NCI-H526 treated with DMSO at 0.1 percent for 48 hours (cell line): Measurements from ENCODE around the gene LIF.
"Not testable (repeated sequence)": the region's sequence is repeated elsewhere in the genome, so short reads cannot be mapped to it uniquely, and the experiment has no call there.

ENCODE experiments used
- DNase-seq: peaks from one replicate; lab custom pipeline; 2025; lab: John Stamatoyannopoulos, UW

LIF gene

DNA sequence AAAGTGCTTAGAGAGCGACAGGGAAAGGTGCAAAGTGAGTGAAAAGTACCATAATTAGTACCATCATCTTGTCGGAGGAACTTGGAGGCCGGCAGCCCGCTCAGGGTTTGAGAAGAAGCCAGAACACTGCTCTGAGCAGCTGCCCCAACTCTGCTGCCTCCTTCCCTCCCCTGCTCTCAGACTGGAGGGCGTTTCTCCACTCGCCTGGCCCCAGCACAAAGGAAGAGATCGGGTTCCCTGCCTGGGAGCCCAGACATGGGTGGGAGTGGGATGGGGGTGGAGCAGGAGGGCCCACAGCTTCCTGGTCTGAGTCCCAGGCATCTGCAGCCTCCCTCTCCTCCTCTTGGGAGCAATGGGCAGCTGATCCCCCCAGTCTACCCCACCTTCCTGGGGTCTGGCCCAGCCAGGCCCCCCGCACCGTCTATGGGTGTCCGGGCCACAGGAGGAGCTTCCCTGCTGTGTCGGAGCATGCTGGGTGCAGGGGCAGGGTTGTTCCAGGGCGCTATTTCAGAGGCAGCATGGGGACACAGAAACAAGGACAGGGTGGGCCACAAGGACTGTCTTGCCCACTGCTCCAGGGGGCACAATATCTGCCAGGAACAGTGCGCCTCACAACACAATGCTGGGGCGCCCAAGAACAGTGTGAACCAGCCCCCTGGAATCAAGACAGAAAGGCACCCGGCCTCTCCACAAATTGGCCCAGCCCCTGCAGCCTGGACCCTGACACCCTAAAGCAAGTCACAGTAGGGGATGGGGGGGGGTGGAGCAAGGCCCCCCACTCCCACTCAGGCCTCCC, 4.8 kb downstream of the LIF start:
- no peak for DNase-seq

DNA sequence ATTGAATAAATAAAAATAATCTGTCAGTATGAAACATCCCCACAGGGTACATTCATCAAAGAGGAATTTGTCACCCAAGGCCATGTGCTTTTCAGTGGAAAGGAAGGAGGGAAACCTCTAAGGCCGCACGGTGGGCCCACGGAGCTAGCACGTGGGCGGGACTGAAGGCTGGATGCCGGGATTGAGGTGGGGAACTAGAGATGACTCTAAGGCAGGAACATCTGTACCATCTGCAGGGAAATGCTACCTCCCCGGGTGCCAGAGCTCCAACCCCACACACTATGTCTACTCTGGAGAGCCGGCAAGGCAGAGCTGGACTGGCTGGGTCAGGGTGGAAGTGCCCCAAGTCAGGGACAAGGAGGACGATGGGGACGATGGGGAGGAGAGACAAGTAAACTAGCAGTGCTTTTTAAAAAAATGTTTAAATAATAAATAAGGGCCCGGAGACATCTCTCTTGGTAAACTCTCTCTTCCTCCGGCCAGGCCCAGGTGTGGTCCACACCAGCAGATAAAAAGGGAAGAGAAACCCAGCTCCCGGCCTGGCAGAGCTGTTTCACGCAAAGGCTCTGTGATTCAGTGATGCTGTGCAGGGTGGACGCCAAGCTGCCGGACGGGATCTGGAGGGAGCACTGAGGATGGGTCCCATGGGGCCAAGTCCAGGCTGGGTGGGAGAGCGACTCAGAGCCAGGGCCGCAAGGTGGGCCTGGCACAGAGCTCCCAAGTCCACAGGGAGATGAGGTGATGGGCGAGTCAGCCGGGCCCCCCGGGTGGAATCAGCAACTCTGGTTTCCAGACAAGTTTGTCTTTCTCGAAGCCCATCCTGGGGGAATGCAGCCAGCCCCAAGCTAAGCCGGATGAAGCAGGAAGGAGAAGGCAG, 5.8 kb downstream of the LIF start:
- no peak for DNase-seq

DNA sequence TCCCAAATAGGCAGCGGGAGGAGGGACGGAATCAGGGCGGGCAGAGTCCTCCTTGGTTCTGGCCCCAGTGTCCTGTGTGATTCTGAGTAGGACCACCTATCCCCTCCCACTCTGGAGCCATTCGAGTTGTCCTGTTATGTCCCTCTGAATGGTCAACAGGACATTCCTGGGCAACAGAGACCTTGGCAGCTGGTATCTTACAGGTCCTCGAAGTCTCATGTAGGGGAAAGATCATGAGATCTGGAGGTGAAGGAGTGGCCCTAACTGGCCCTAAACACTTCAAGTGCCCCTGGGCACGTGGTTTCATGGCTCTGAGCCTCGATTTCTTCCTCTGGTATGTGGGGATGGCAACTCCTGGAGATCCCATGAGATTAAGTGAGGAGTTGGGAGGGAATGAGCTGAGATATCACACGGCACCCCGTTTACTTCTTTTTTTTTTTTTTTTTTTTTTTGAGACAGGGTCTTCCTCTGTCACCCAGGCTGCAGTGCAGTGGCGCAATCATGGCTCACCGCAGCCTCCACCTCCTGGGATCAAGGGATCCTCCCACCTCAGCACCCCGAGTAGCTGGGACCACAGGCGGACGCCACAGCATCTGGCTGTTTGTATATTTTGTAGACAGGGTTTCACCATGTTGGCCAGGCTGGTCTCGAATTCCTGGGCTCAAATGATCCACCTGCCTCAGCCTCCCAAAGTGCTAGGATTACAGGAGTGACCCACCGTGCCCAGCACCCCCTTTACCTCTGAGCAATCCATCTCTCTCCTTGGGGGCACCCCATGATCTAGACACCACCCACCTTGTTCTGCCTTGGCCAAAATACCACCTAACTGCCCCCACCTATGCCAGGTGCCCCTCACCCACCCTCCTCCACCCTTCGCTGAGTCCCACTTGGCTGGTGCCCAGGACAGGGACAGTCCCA, 6.8 kb downstream of the LIF start:
- no peak for DNase-seq

DNA sequence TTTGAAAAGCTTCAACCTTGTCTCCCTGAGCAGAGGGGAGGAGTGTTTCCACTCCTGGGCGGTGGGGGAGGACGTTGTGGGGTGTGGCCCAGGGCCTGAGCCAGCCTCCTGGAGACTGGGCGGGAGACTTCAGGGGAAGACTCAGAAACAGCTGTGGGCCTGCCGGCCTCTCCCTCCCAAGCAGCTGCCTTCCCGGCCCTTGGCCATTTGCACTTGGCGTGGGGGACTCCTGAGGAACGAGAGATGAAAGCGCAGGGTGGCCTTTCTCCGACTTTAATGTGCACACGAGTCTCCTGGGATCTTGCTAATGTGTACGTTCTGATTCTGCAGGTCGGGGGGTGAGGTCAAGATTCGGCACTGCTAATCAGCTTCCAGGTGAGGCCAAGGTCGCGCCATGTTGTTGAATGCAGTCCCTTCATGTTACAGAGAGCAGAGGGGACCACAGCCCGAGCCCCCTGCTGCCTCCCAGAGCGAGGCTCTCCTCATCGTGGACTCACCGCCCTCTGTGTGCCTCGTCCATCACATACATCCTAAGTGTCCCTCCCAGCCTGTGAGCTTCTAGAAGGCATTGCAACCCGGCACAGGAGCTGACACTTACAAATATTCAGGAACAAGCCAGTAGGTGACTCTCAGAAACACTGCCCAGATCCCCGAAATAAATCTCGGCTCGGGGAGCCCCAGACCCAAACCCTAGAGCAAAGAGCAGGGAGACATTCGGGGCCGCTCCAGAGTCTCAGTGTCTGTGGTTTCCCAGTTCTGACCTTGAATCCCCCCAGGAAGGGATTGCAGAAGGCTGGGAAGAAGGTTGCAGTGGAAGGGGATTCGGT, 7.7 kb downstream of the LIF start:
- no peak for DNase-seq

DNA sequence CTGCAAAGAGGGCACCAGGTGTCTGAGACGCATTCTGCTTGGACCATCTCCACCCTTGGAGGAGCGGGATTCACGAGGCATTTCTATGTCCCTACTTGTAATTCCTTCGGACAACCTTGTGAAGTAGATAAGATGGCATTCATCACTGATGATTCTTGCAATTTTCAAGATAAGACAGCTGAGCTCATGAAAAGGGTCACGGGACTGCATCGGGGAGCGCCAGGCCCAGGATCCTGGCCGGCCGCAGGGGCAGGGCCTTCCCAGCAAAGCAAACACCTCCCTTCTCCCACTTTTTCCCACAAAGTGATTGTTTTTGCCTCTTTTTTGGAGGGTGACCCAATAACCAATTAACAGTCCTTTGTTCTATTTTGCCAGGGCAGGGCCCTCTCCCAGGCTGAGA, 8.4 kb downstream of the LIF start:
- no peak for DNase-seq

DNA sequence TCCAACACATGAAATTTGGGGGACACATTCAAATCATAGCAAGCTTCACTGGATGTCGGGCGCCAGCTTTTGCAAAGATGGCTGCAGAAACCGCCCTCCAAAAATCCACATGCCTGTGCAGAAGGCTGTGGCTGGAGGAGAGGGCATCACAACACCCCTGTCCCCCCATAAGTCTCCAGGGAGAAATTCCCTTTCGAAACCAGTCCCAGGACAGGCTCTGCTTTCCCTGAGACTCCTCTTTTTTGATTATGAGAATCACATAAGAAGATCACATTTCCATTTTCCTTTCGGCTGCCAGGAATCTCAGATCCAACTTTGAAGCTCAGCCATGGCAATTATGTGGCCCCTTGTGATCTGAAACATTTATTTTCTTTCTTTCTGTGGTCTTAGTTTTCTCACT, 9.7 kb downstream of the LIF start:
- no peak for DNase-seq

DNA sequence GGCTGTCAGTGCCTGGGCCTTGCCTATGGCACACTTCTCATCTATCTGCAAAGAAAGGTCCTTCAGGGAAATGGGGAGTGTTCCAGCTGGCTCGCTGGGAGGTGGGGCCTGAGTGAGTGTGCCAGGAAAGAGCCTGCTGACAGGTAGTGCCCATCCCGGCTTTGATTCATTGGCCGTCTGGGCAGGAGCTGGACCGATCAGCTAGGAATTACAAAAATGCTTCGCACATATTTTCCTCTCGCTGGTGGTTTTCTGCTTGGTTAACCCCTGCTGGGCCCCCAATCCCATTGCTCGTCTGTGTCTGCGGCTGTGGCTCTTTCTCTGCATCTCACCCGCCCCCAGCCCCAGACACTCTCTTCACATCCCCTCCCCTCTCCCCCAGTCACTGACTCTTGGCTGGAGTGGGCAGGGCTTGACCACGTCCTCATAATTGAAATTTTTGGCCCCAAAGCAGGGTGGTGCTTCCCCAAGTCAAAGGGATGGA, 10.8 kb downstream of the LIF start:
- DNase-seq = no peak

DNA sequence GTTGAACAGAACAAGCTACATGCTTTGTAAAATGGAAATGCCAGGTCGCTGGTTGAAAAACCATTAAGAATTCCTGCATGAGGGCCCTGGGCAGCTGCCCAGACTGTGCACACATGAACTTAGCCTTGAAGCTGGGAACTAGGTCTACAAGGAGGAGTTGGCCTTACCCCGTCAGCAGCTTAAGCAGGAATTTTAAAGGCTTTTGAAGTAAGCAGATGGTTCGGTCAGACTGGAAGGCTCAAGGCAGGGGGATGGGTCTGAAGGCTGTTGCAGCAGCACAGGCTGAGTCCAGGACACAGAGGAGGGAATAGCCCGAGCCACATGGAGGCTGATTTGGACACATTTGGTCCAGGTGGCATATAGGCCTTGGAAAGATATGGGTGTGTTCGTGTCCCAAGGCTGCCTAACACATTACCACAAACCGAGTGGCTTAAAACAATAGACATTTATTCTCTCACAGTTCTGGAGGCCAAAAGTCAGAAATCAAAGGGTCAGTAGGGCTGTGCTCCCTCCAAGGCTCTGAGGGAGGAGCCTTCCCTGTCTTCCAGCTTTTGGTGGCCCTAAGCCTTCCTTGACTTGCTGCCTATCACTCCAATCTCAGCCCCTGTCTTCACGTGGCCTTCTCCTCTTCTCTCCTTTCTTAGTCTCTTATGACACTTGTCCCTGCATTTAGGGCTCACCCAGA, 11.6 kb downstream of the LIF start:
- no peak for DNase-seq

DNA sequence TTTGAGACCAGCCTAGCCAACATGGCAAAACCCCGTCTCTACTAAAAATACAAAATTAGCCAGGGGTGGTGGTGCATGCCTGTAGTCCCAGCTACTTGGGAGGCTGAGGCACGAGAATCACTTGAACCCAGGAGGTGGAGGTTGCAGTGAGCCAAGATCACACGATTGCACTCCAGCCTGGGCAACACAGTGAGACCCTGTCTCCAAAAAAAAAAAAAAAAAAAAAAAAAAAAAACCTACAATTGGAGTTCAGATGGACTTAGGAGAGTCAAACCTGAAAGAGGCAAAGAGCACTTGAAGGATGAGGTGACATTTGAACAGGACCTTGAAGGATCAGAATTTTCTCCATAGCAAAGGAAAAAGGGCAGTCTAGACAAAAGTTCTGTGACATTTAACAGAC, 12.2 kb downstream of the LIF start:
- not testable (repeated sequence) for DNase-seq

DNA sequence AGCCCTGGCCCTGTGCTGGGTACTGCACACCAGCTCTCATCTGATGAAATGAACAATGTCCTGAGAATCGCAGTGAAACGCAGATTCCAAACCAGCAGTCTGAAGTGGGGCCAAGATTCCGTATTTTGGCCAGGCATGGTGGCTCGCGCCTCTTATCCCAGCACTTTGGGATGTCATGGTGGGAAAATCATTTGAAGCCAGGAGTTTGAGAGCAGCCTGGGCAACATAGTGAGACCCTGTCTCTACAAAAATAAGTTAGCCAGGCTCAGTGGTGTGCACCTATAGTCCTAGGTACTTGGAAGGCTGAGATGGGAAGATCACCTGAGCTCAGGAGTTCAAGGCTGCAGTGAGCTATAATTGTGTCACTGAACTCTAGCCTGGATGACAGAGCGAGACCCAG, 13.0 kb downstream of the LIF start:
- no peak for DNase-seq

DNA sequence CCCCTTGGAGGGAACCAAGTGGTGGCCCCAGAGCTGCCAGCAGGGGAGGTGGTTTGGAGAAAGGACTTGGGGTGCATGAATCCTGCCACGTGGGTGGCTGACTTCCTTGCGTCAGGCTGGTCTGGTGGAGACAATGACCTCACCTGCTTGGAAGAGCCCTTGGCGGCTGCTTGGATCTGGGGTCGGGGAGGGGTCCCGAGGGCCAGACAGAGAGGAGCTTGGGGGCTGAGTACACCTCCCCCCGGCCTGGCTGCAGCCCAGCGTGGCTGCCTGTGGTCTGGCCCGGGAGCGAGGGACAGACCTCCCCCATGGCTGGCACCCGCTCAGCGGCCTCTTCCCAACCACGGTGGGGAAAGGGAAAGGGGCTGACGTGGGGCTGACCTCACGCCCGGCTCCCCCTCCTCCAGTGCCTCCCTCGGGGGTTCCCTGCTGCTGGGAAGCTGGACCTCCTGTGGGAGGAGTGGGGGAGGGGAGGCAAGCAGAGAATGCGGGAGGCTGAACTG, 13.8 kb downstream of the LIF start:
- no peak for DNase-seq

DNA sequence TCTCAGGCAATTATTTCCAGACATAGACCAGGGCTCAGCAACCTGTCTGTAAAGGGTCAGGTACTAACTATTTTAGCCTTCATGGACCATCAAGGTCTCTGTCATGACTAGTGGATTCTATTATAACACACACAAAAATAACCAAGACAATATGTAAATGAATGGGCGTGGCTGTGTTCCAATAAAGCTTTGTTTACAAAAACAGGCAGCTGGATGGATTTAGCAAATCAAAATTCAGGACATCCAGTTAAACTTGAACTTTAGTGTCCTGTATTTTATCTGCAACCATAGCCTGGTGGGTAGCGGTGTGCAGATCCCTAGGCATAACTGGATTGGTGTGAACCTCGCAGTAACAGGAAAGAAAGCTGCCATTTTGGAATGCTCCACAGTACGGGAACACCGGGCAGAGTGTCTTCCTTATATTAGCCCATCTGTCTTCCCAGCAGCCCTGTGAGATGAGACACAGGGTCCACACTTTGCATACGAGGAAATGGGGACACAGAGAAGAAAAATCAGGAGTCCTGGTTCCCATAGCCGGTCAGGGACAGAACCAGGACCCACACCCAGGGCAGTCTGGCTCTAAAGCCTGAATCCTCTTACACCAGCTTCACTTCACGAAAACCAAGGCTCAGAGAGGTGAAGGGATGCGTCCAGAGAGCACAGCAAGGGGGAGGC, 15.6 kb downstream of the LIF start:
- no peak for DNase-seq

DNA sequence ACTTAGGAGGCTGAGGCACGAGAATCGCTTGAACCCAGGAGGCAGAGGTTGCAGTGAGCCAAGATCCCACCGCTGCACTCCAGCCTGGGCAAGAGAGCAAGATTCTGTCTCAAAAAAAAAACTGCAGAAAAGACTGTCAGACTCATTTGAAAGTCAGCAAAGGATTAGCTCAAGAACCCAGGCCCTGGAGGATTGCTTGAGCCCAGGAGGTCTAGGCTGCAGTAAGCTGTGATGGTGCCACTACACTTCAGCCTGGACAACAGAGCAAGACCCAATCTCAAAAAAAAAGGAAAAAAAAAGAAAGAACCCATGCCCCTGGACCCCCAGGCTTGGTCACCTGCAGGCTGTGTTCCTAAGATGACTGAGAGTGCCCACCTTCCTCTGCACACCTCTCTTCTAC, 16.2 kb downstream of the LIF start:
- DNase-seq = no peak

DNA sequence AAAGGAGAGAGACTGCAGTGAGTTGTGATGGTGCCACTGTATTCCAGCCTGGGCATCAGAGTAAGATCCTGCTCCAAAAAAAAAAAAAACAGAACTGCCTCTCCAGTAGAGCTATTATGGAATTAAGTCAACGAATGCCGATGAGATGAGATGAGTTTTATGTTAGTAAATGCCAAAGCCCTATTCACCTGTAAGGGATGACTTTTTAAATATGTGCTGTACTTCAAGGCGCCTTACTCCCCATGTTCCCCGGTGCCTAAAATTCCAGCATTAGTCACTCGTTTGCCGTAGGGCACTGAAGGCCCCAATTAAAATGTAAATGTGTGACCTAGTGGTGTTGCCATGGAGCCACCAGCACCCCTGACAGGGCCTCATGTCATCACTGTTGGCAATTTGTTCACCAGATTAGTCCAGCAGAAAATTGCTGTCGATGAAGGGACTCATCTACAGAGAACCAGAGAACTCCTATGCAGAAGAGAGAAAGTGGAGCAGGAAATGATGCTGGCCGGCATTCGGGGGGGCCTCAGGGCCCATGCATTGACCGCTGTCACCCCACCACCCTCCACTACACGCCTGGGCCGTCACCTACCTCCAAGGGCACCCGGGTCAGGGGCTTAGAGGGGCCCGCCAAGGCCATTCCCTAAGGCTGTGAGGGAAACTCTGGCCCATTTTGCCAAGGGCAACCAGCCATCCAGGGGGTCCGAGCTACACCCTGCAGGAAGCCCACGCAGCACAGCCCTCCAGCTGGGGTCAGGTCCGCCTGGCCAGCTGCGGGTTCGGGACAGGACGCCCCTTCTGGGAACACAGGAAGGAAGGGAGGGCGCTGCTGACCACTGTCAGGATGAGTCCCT, 17.8 kb downstream of the LIF start:
- no peak for DNase-seq

DNA sequence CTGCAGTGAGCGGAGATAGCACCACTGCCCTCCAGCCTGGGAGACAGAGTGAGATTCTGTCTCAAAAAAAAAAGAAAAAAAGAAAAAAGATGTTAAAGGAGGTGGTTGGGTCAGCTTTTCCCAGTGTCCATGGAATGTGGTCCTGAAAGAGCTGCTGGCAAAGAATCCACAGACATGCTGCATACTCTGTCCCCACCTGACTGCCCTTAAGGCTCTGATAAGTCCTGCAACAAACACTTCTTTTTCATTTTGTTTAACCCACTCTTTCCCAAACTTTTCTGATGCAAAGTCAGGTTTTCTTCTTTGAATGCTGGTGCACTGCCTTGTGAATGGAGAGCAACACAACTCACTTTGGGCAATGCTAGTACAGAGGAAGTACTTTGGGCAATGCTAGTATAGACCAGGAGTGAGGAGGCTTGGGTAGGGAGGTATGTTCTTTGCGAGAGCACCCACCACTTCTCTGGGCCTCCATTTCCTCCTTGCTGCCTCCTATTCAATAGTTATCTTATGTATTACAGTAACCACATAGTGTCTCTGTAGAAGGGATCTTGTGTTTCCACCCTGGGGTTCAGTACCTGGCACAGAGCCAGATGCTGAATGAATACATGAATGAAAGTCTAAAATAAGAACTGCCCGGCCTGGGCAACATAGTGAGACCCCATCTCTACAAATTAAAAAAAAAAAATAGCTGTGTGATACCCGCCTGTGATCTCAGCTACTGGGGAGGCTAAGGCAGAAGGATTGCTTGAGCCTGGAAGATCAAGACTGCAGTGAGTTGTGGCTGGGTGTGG, 18.9 kb downstream of the LIF start:
- DNase-seq = no peak

DNA sequence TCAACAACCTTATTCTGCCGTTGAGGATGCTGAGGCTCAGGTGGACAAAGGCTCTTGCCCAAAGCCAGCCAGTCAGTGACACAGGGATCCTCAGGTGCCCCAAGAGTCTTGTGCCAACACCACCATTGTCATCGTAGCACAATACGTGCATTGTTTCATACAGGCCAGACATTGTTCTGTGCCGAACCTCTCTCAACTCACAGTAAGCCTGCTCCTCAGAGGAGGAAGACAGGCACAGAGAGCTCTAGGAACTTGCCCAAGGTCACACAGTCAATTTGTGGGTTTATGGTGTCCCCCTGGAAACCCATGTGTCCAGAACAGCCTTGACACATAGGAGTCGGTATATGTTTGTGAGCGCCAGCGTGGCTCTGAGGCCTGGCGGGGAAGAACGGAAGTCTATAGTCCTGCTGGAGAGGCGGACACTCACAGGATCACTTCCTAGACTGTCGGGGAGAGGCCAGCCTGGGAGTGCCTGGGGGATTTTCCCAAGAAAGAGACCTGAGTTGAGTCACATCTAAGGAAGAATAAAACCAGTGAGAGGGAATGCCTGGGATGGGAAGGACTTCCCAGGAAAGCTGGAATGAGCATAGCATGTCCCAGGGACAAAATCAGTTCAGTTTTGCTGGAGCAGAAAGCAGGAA, 20.2 kb downstream of the LIF start:
- DNase-seq = no peak

DNA sequence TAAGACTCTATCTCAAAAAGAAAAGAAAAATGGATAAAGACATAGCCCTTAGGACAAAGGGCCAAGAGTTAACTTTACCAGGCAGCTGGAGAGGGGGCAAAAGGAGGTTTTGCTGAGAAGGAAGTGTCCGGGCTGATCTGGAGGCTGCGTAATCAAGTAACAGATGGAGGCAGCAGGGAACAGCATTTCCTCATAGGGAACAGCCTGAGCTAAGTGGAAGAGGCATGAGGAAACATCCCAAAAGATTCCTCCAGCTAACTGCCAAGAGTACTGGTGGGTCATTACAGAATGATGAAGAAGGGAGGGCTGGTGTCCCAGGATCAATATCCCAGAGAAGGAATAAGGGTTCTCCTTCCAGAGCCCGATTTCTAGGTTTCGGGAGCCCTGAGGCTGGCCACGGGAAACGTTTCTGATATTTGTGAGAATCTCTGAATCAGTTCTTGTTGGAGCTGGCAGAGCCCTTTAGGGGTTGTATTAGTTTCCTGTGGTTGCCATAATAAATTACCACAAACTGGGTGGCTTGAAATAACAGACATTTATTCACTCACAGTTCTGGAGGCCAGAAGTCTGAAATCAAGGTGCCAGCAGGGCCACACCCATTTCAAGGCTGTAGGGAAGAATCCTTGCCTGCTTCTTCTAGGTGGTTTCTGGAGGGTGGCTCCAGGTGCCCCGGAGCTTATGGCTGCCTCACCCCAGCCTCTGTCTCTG, 21.2 kb downstream of the LIF start:
- no peak for DNase-seq
